MM.1S (cell line): Measurements from ENCODE around the gene SHF.

Source experiments
- EZH2 ChIP-seq: fragments of 300-600 bp; sonication (generic); optimal IDR thresholded peaks from 2 replicates; pipeline ENCODE3; 2017; ENCODE audit warnings: low read depth, mild to moderate bottlenecking, antibody characterized with exemption, low read length, mixed read lengths
- EZH2phosphoT487 ChIP-seq: fragments of 300-600 bp; sonication (generic); IDR thresholded peaks from 2 replicates; pipeline ENCODE4 v1.6.1; 2018; ENCODE audit warnings: antibody characterized with exemption, low read length
- TF ChIP-seq, protein P1 (sequence below): fragments of 300-600 bp; sonication (generic); IDR thresholded peaks from 2 replicates; pipeline ENCODE4 v1.5.1; 2016; ENCODE audit warnings: antibody characterized with exemption, low read length, mixed read lengths

DNA sequence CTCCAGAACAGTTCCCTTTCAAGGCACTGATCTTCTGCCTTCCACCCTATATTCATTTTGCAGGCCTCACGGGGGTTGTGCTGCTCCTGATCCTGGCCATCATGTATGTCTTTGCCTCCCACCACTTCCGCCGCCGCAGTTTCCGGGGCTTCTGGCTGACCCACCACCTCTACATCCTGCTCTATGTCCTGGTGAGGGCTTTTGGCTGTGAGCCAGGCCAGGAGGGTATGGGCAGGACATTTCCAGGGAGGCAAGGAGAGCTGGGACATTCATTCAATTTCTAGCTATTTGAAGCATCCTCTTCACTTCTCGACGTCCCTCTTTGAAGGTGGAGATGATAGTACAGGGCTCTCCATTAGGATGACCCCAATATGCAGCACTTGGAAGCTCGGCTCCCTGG lies 32.0 kb downstream of the SHF start:
- TF ChIP-seq, protein P1, sequence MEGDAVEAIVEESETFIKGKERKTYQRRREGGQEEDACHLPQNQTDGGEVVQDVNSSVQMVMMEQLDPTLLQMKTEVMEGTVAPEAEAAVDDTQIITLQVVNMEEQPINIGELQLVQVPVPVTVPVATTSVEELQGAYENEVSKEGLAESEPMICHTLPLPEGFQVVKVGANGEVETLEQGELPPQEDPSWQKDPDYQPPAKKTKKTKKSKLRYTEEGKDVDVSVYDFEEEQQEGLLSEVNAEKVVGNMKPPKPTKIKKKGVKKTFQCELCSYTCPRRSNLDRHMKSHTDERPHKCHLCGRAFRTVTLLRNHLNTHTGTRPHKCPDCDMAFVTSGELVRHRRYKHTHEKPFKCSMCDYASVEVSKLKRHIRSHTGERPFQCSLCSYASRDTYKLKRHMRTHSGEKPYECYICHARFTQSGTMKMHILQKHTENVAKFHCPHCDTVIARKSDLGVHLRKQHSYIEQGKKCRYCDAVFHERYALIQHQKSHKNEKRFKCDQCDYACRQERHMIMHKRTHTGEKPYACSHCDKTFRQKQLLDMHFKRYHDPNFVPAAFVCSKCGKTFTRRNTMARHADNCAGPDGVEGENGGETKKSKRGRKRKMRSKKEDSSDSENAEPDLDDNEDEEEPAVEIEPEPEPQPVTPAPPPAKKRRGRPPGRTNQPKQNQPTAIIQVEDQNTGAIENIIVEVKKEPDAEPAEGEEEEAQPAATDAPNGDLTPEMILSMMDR, result no peak
- TF ChIP-seq EZH2phosphoT487 (no peak), EZH2 (no peak)
